ENCODE data around the gene USF2.

GRCh38 chr19:35291259-35291658 lies 22.5 kb downstream of the USF2 start:
- TF ChIP-seq CTCF (IDR thresholded peaks at IDR 0.05) (no peak), EZH2 (IDR thresholded peaks at IDR 0.05; ENCODE audit: borderline replicate concordance, insufficient read depth, low read depth, low read length, poor library complexity, severe bottlenecking) (no peak)

Measured in B cell (primary cell).